GM12891 (cell line): ENCODE results near the gene RADIL.

Experiments
- DNase-seq: peaks from one replicate; pipeline ENCODE4 v3.0.0; 2011; ENCODE audit warnings: low spot score; ENCODE audit not compliant: insufficient read length
- FAIRE-seq: peaks from 2 replicates; lab custom pipeline; 2011; peaks lifted over from hg19 to GRCh38; lab: Jason Lieb, UNC
- PAX5 ChIP-seq: IDR thresholded peaks from 2 replicates; pipeline ENCODE4 v1.6.1; 2011; ENCODE audit warnings: low read length, moderate library complexity, mild to moderate bottlenecking; ENCODE audit not compliant: insufficient read depth, severe bottlenecking
- POLR2A ChIP-seq: IDR thresholded peaks from 2 replicates; pipeline ENCODE4 v1.6.1; 2011; ENCODE audit warnings: low read depth, low read length, control low read depth
- POLR2AphosphoS5 ChIP-seq: IDR thresholded peaks from 2 replicates; pipeline ENCODE4 v1.6.1; 2011; ENCODE audit warnings: low read depth, low read length, control low read depth
- POU2F2 ChIP-seq: IDR thresholded peaks from 2 replicates; pipeline ENCODE4 v1.6.1; 2011; ENCODE audit warnings: low read depth, mild to moderate bottlenecking, control low read depth, low read length, moderate library complexity
- SPI1 ChIP-seq: IDR thresholded peaks from 2 replicates; pipeline ENCODE4 v1.6.1; 2011; ENCODE audit warnings: low read depth, low read length, control low read depth
- TAF1 ChIP-seq: IDR thresholded peaks from 2 replicates; pipeline ENCODE4 v1.6.1; 2011; ENCODE audit warnings: low read depth, low read length, control low read depth

Gene RADIL

GRCh38 chr7:4823441-4824119 is 59.9 kb downstream of the RADIL start:
- FAIRE-seq (no peak), DNase-seq (no peak)
- TF ChIP-seq POU2F2 (no peak), TAF1 (no peak), SPI1 (no peak), PAX5 (no peak), POLR2AphosphoS5 (no peak), POLR2A (no peak)

GRCh38 chr7:4822677-4823076 is 60.8 kb downstream of the RADIL start:
- TF ChIP-seq SPI1: no peak
- no peak for TF ChIP-seq POLR2A
- TF ChIP-seq POU2F2: no peak
- no peak for TF ChIP-seq TAF1
- no peak for TF ChIP-seq PAX5
- TF ChIP-seq POLR2AphosphoS5: no peak
- FAIRE-seq (no peak), DNase-seq (no peak)

- FAIRE-seq: no peak
- no peak for DNase-seq
- TF ChIP-seq PAX5: no peak
- no peak for TF ChIP-seq POU2F2
- no peak for TF ChIP-seq TAF1
- TF ChIP-seq POLR2A: no peak
- no peak for TF ChIP-seq POLR2AphosphoS5
- TF ChIP-seq SPI1: no peak
Measured at GRCh38 chr7:4820967-4821471, 62.5 kb downstream of the RADIL start.

DNA sequence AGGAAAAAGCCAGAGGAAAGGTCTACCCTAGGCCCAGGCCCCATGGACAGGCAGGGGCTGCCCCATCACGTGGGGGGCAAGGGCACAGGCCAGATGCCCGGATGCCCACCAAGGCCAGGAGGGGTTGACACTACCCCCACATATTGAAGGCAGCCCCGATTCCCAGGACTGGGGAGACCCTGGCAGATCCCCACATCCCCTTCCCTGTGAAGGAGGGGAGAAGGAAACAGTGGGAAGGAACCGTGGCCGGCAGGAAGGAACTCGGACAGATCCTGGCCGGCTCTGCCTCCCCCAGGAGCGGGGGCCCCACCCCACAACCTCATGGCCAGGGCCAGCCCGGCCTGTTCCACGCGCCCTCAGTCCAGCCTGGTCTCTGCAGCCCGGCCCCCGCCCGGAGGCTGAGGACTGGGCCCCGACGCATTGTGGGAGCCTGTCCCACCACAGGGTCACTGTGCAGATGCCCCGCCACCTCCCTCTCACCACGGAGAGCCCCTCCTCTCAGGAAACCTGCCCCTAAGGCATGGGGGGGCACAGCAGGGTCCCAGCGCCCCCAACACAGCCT is 63.0 kb downstream of the RADIL start:
- FAIRE-seq: no peak
- DNase-seq: no peak
- TF ChIP-seq POLR2AphosphoS5 (no peak), POU2F2 (no peak), PAX5 (no peak), POLR2A (no peak), TAF1 (no peak), SPI1 (no peak)

- TF ChIP-seq POLR2A (no peak), POU2F2 (no peak), POLR2AphosphoS5 (no peak), TAF1 (no peak), PAX5 (no peak), SPI1 (no peak)
- DNase-seq (no peak), FAIRE-seq (no peak)
Measured at GRCh38 chr7:4819560-4820404, 63.7 kb downstream of the RADIL start.

- no peak for DNase-seq
- TF ChIP-seq POLR2AphosphoS5 (no peak), TAF1 (no peak), POLR2A (no peak), POU2F2 (no peak), SPI1 (no peak), PAX5 (no peak)
- no peak for FAIRE-seq
Measured at GRCh38 chr7:4818000-4818794, 65.3 kb downstream of the RADIL start.

DNA sequence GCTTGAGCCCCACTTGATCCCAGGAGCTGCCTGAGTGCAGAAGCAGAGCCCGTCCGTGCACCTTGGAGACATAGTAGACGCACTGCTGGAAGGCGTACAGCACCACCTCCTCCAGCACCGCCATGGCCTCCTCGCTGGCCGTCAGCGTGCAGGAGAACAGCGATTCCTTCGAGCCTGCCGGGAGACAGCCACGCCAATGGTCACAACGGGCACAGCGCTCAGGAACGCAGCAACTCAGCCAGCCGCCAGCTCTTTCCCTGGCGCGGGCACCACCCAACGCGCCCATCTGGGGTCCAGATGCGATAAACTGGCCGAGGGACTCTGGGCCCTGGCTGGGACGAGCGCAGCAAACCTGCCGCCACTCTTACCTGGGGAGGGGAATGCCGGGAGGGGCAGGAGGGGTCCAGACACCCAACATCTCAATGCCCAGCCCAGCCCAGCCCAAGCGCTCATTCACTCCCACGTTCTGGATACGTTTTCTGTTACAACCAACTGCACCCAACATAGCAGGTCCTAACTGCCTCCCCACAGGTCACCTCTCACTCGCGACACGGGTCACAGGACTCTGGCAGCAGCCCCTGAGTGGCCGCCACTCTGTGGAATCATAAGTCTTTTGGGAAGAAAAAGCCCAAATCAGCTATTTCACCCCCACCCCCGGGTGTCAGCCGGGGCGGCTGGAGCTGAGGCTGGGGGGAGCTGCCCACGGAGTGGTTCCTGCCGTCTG is 66.2 kb downstream of the RADIL start:
- TF ChIP-seq SPI1: no peak
- no peak for TF ChIP-seq POLR2A

GRCh38 chr7:4816419-4817080 is 67.0 kb downstream of the RADIL start:
- no peak for TF ChIP-seq POU2F2
- no peak for TF ChIP-seq POLR2AphosphoS5
- no peak for TF ChIP-seq SPI1
- TF ChIP-seq POLR2A: no peak
- TF ChIP-seq TAF1: no peak
- no peak for TF ChIP-seq PAX5
- DNase-seq (no peak), FAIRE-seq (no peak)

More for the DNA sequence above, 66.2 kb downstream of the RADIL start:
- DNase-seq: no peak
- no peak for FAIRE-seq
